Measurements from ENCODE around the gene DGAT2L6. TPM values are rescaled to one million over a fixed set of nuclear protein-coding genes. Genes with fewer than 3 reads are reported as not detected.

DGAT2L6 gene, protein sequence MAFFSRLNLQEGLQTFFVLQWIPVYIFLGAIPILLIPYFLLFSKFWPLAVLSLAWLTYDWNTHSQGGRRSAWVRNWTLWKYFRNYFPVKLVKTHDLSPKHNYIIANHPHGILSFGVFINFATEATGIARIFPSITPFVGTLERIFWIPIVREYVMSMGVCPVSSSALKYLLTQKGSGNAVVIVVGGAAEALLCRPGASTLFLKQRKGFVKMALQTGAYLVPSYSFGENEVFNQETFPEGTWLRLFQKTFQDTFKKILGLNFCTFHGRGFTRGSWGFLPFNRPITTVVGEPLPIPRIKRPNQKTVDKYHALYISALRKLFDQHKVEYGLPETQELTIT
- not detected in 2 replicates for total RNA-seq

DNA sequence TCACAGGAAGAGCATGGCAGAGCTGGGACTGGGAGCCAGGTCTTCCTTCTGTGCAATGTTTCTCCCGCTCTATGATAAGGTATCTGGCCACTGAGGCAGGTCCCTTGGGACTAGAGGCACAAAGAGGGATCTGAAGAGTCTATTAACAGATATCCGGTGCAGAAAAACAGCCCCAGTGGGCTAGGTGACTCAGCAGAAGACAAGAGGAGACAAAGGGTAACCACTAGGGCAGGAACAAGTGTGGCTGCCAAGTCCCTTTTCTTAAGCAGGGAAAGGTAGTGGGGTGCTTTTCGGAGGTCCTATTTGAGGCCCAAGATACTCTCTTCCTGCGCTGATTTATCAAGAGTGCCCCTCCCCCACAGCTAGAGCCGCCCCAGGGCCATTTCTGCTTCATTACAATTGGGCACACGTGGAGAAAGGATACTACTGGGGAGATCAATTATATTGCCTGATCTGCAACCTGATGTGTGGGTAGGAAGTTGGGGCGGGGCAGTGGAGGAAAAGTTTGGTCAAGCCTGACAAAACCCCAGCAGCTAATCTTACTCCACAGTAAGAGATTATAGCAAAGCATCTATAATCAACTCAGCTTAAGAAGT is at the start of gene DGAT2L6:
Gene DGAT2L6 (plus strand): TSS at position 546 of the 596 bp plus-strand sequence. CDS start 100 bp downstream, outside the sequence.

DNA sequence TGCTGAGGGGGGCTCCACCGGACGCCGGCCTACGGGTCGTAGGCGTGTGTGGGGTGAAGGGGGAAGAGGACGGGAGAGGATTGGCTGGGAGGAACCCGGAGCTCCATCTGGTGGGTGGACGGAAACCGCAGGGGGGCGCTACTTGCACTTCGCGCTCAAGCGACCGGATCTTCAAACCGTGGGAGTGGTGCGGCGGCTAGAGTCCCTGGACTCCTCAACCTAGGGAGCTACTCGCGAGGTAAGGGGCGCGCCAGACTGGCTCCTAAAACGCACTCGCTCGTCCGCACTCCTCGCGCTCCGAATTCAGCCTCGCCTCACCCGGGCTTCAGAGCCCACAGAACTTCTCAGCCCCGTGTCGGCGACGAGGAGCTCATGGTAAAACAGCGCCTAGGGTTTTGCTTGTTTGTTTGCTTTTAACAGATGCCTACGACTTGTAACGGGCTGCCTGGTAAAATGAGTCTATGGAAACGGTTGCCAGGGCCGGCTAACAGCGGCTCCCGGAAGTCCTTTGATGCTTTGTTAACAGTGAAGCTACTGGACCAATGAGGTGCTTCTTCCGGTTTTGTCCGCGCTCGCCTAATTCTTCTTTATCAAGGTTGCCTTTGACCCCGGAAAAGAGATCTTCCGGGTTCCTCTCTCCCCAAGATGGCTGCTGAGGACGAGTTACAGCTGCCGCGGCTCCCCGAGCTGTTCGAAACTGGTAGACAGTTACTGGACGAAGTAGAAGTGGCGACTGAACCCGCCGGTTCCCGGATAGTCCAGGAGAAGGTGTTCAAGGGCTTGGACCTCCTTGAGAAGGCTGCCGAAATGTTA is 43.8 kb upstream of the DGAT2L6 start, which contains the start of gene IGBP1:
Gene IGBP1 (plus strand): TSS at position 145 of the 813 bp plus-strand sequence. CDS start 501 bp downstream, at position 646.

DNA sequence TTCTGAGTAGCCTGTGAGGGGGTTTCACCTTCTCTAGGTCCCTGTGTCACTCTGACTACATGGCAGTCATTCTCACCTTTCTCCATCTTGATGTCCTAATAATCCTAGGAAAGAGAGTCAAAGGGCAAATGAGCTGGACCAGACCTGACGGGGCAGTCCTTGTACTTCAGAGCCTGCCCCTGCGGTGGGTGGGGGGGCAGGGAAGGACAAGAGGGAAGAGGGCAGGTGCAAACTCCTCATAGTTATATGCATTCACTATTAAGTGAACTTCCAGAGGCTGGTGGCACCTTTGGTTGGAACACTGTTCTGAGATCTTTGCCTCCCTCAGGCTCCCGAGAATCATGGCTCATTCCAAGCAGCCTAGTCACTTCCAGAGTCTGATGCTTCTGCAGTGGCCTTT is 57.1 kb downstream of the DGAT2L6 start, which contains the start of gene AWAT1:
Gene AWAT1 (plus strand): TSS at position 301 of the 400 bp plus-strand sequence. CDS start 41 bp downstream, at position 342.

Other genes with a start within 250 kb of the DGAT2L6 start
- 0.32 and 1.2 TPM in 2 replicates for gene AWAT2, start 127.5 kb upstream of the DGAT2L6 start, total RNA-seq
- gene OTUD6A, start 115.0 kb upstream of the DGAT2L6 start, total RNA-seq: not detected in 2 replicates
- 66.3 and 75.0 TPM in 2 replicates for gene IGBP1, start 44.0 kb upstream of the DGAT2L6 start, total RNA-seq
- gene AWAT1, start 57.2 kb downstream of the DGAT2L6 start, total RNA-seq: not detected in 2 replicates
- gene P2RY4, start 82.7 kb downstream of the DGAT2L6 start, total RNA-seq: not detected in 2 replicates
- not detected in 2 replicates for gene ARR3, start 90.9 kb downstream of the DGAT2L6 start, total RNA-seq
- gene RAB41, start 104.7 kb downstream of the DGAT2L6 start, total RNA-seq: not detected in 2 replicates
- 39.6 and 43.0 TPM in 2 replicates for gene PDZD11, start 112.4 kb downstream of the DGAT2L6 start, total RNA-seq
- 15.9 and 22.5 TPM in 2 replicates for gene KIF4A, start 112.6 kb downstream of the DGAT2L6 start, total RNA-seq
- gene GDPD2, start 245.8 kb downstream of the DGAT2L6 start, total RNA-seq: not detected in 2 replicates

All from epithelial cell of umbilical artery (primary cell).